Stomach (tissue), 9 donors: ENCODE measurements around the gene DLG2. TPM values are rescaled to one million over a fixed set of nuclear protein-coding genes. Genes with fewer than 3 reads are reported as not detected.

Source experiments
- DNase-seq, 2 donors: peaks; one replicate each; pipeline versions ENCODE4 v3.0.0 to v3.0.0-alpha.2; 2013 to 2019
- H3K27ac ChIP-seq, 5 donors: fragments of 200-600 bp in 4 of 5; sonication (generic) in 4 of 5; one replicate each; pipeline ENCODE4 v1.5.1; 2013 to 2019; ENCODE audit warnings: mild to moderate bottlenecking in 1 of 5, moderate library complexity in 1 of 5
- H3K27me3 ChIP-seq, 3 donors: fragments of 200-600 bp; sonication (generic); one replicate each; pipeline ENCODE4 v1.5.1; 2017 to 2019; ENCODE audit warnings: mixed run types in 1 of 3
- H3K36me3 ChIP-seq, 4 donors: fragments of 200-600 bp; sonication (generic); 1 replicate in 3 of 4; 2 replicates in 1 of 4; pipeline ENCODE4 v1.5.1; 2016 to 2019
- H3K4me1 ChIP-seq, 4 donors: fragments of 200-600 bp; sonication (generic); one replicate each; pipeline ENCODE4 v1.5.1; 2016 to 2019
- H3K4me3 ChIP-seq, 4 donors: fragments of 200-600 bp; sonication (generic) in 3 of 4; one replicate each; pipeline ENCODE4 v1.5.1; 2016 to 2019; ENCODE audit warnings: mild to moderate bottlenecking in 1 of 4
- H3K9me3 ChIP-seq, 4 donors: fragments of 200-600 bp; sonication (generic); one replicate each; pipeline ENCODE4 v1.5.1; 2016 to 2019
- CTCF ChIP-seq, 7 experiments: fragments of 450-650 bp in 4 of 7; fragments of 200-600 bp in 3 of 7; sonication (generic) in 3 of 7; IDR thresholded peaks; one replicate each; pipeline ENCODE4 v1.5.1; 2016 to 2019; ENCODE audit warnings: antibody characterized with exemption in 7 of 7, control low read depth in 2 of 7, mild to moderate bottlenecking in 1 of 7
- EP300 ChIP-seq: sonication (generic); formaldehyde crosslinking; IDR thresholded peaks from one replicate; pipeline ENCODE4 v1.6.1; 2017; ENCODE audit warnings: antibody characterized with exemption
- POLR2A ChIP-seq, 4 donors: fragments of 450-650 bp; IDR thresholded peaks; one replicate each; pipeline ENCODE4 v1.6.1; 2016; ENCODE audit warnings: antibody characterized with exemption in 4 of 4, control low read depth in 2 of 4, mild to moderate bottlenecking in 1 of 4, moderate library complexity in 1 of 4
- POLR2AphosphoS5 ChIP-seq, 3 donors: sonication (generic); formaldehyde crosslinking; IDR thresholded peaks; one replicate each; pipeline ENCODE4 v1.6.1; 2016; ENCODE audit warnings: antibody characterized with exemption in 3 of 3
- WGBS, 5 donors: extraction: QIAGEN DNeasy Blood & Tissue Kit in 3 of 5; methylation state at CpG; one replicate each; pipeline versions ENCODE4 v1.1.5 to v1.1.7; 2013 to 2018; 5-methylcytosine and 5-hydroxymethylcytosine counted together
- intact Hi-C: fragments of 100-400 bp; cut with DNase I; formaldehyde crosslinking; loops from one replicate; pipeline ENCODE4 v1.15.1; 2023; ENCODE audit warnings: low total_unique reads
- polyA plus RNA-seq, 3 donors: library from polyadenylated mRNA; stranded (reverse); fragments of 200-250 nt; gene quantifications; one replicate each; pipeline ENCODE4 v1.2.3, GENCODE V29; 2013
- total RNA-seq, 5 donors: library from RNA; depleted of rRNA; stranded (reverse); fragments of >200 nt; gene quantifications; one replicate each; pipeline versions ENCODE4 v1.1.0 to v1.2.3, GENCODE V29; 2014 to 2016
- donor health status: healthy with polysubstance abuse.
- donor health status: Bipolar disorder and iron deficiency.
- donor health status: healthy.

The DLG2 gene
- total and polyA plus RNA-seq, 8 donors: 1.3 to 19.1 (median 3.5) TPM

DNA sequence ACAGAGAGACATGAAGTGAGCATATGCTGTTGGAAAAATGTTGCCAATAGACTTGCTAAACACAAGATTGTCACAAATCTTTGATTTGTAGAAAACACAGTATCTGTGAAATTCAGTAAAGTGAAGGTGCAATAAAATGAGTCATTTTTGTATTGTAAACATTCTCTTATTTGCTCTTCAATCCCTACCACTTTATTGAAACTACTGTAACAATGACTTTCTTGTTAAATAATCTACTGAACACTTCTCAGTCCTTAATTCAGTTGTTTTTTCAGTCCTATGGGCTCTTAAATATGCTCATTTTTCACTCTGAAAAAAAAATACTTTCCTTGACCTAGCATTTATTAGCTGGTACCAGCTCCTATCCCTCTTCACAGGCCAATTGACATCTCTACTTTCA is 531.9 kb downstream of the DLG2 start:
- H3K4me3 ChIP-seq: no peak overlapping the region
- no peaks in the 10 kb centered on the region for H3K4me1 ChIP-seq
- H3K27me3 ChIP-seq: no peaks in the 10 kb centered on the region
- no peak for DNase-seq
- intact Hi-C loops: no loop called here
- TF ChIP-seq POLR2A (IDR thresholded peaks at IDR 0.05) (no peak), POLR2AphosphoS5 (IDR thresholded peaks at IDR 0.05) (no peak), CTCF (IDR thresholded peaks at IDR 0.05) (no peak), EP300 (no peak)
- H3K36me3 ChIP-seq: no peaks in the 10 kb centered on the region
- H3K9me3 ChIP-seq: peaks cover 0 to 8% (median 0%) of the 10 kb centered on the region in 4 donors
- no peak overlapping the region for H3K27ac ChIP-seq

GRCh38 chr11:85094795-85095194 is 532.3 kb downstream of the DLG2 start:
- H3K27me3 ChIP-seq: no peaks in the 10 kb centered on the region
- H3K36me3 ChIP-seq: no peaks in the 10 kb centered on the region
- intact Hi-C loops: no loop called here
- TF ChIP-seq CTCF (IDR thresholded peaks at IDR 0.05) (no peak), POLR2AphosphoS5 (IDR thresholded peaks at IDR 0.05) (no peak), EP300 (no peak), POLR2A (IDR thresholded peaks at IDR 0.05) (no peak)
- no peak overlapping the region for H3K27ac ChIP-seq
- no peaks in the 10 kb centered on the region for H3K4me1 ChIP-seq
- DNase-seq: no peak
- H3K4me3 ChIP-seq: no peak overlapping the region
- 71 to 94% (median 85%) methylated on average over 1 of the region's 1 CpG for WGBS, 5 donors
- H3K9me3 ChIP-seq: peaks cover 0 to 8% (median 0%) of the 10 kb centered on the region in 4 donors

GRCh38 chr11:85089654-85090053 is 537.5 kb downstream of the DLG2 start:
- H3K27ac ChIP-seq: no peak overlapping the region
- no peak overlapping the region for H3K4me3 ChIP-seq
- no peak for DNase-seq
- H3K4me1 ChIP-seq: no peaks in the 10 kb centered on the region
- H3K9me3 ChIP-seq: peaks cover 0 to 5% (median 0%) of the 10 kb centered on the region in 4 donors
- H3K27me3 ChIP-seq: no peaks in the 10 kb centered on the region
- intact Hi-C loops: no loop called here
- no peaks in the 10 kb centered on the region for H3K36me3 ChIP-seq
- no peak for TF ChIP-seq POLR2AphosphoS5 (IDR thresholded peaks at IDR 0.05)
- no peak for TF ChIP-seq POLR2A (IDR thresholded peaks at IDR 0.05)
- no peak for TF ChIP-seq EP300
- TF ChIP-seq CTCF (IDR thresholded peaks at IDR 0.05): no peak
- WGBS, 5 donors: 83 to 93% (median 90%) methylated on average over 1 of the region's 1 CpG

DNA sequence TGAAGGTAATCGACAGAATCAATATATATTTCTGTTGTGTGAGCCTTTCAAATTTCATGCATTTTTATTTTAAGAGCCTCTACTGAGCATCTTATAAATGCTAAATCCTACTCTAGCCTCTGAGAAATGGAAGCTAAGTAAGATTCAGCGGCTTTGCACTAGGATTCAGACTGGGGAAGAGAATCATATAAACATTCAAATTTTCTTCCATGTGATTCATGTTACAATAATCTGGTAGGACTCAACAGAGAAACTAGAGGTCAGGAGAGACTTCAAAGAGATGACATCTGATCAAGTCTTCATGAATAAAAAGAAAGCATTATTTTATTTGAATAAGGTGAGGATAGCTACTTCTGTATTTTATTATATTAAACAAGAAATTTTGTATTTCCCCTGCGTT is 538.9 kb downstream of the DLG2 start:
- H3K9me3 ChIP-seq: peaks cover 0 to 2% (median 0%) of the 10 kb centered on the region in 4 donors
- TF ChIP-seq POLR2AphosphoS5 (IDR thresholded peaks at IDR 0.05) (no peak), CTCF (IDR thresholded peaks at IDR 0.05) (no peak), POLR2A (IDR thresholded peaks at IDR 0.05) (no peak), EP300 (no peak)
- H3K4me1 ChIP-seq: no peaks in the 10 kb centered on the region
- no peak for DNase-seq
- no peaks in the 10 kb centered on the region for H3K27me3 ChIP-seq
- H3K36me3 ChIP-seq: no peaks in the 10 kb centered on the region
- H3K27ac ChIP-seq: no peak overlapping the region
- WGBS, 5 donors: 59 to 80% (median 75%) methylated on average over 3 of the region's 3 CpGs
- no peak overlapping the region for H3K4me3 ChIP-seq
- intact Hi-C loops: no loop called here
